ENCODE results near the gene LRRC3.

LRRC3 gene

DNA sequence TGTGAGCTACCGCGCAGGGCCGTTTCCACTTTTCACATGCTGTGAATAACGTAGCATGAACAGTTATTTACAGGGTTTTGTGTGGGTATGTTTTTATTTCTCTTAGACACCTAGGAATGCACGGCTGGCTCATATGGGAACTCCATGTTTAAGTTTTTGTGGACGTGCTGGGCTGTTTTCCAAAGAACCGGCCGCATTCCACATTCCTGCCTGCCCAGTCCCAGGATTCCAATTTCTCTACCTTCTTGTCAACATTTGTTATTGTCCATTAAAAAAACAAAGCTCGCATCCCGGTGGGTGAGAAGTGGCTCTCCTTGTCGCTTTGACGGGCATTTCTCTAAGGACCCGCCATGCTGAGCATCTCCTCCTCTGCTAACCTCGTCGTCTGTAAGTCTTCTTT lies 47.1 kb upstream of the LRRC3 start:
- Histone ChIP-seq H3K79me2 (no peaks in the 10 kb centered on the region), H3K36me3 (ENCODE audit: control insufficient read depth, insufficient read depth, low read length) (no peaks in the 10 kb centered on the region), H3K9ac (no peak overlapping the region), H3K4me3 (ENCODE audit: low read depth, low read length) (no peak overlapping the region), H2AFZ (no peak overlapping the region), H3K4me1 (no peaks in the 10 kb centered on the region), H3K27ac (no peak overlapping the region), H3K27me3 (ENCODE audit: control insufficient read depth, insufficient read depth, low read length) (no peaks in the 10 kb centered on the region), H3K4me2 (ENCODE audit: low read length) (no peak overlapping the region), H3K9me3 (ENCODE audit: control insufficient read depth, low read length) (no peaks in the 10 kb centered on the region)
- TF ChIP-seq, protein P1, sequence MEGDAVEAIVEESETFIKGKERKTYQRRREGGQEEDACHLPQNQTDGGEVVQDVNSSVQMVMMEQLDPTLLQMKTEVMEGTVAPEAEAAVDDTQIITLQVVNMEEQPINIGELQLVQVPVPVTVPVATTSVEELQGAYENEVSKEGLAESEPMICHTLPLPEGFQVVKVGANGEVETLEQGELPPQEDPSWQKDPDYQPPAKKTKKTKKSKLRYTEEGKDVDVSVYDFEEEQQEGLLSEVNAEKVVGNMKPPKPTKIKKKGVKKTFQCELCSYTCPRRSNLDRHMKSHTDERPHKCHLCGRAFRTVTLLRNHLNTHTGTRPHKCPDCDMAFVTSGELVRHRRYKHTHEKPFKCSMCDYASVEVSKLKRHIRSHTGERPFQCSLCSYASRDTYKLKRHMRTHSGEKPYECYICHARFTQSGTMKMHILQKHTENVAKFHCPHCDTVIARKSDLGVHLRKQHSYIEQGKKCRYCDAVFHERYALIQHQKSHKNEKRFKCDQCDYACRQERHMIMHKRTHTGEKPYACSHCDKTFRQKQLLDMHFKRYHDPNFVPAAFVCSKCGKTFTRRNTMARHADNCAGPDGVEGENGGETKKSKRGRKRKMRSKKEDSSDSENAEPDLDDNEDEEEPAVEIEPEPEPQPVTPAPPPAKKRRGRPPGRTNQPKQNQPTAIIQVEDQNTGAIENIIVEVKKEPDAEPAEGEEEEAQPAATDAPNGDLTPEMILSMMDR (IDR thresholded peaks at IDR 0.05), result no peak

DNA sequence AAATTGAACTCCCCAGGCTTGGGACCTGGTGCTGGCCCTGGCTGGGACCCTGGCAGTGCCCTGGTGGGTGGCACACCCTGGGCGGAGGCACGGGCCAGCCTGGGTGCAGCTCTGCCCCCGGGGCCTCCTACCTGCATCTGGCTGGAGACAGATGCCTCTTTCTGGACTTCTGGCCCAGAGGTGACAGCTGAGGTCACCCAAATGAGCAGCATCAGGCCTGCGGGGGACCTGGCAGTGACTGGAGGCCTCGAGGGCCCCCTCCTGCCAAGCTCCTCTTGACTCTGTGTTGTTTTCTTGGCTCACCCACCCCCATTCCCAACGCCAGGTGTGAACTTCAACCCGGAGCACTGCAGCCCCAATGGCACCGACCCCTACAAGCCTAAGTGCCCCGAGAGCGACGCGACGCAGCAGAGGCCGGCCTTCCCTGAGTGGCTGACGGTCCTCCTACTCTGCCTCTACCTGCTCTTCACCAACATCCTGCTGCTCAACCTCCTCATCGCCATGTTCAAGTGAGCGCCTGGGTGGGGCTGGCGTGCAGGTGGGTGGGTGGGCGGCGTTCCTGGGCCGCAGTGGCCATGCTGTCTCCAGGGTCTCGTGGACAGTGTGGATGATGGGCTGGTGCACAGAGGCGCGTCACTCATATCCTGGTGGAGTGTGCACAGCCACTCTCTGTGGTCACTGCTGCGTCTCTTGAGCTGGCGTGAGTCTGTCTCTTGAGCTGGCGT lies 41.6 kb upstream of the LRRC3 start:
- Histone ChIP-seq H2AFZ (no peak overlapping the region), H3K36me3 (ENCODE audit: control insufficient read depth, insufficient read depth, low read length) (no peaks in the 10 kb centered on the region), H3K9me3 (ENCODE audit: control insufficient read depth, low read length) (no peaks in the 10 kb centered on the region), H3K9ac (no peak overlapping the region), H3K4me2 (ENCODE audit: low read length) (no peak overlapping the region), H3K27ac (no peak overlapping the region), H3K4me3 (ENCODE audit: low read depth, low read length) (no peak overlapping the region), H3K4me1 (no peaks in the 10 kb centered on the region), H3K79me2 (no peaks in the 10 kb centered on the region), H3K27me3 (ENCODE audit: control insufficient read depth, insufficient read depth, low read length) (no peaks in the 10 kb centered on the region)
- TF ChIP-seq, protein P1 (IDR thresholded peaks at IDR 0.05), result no peak

DNA sequence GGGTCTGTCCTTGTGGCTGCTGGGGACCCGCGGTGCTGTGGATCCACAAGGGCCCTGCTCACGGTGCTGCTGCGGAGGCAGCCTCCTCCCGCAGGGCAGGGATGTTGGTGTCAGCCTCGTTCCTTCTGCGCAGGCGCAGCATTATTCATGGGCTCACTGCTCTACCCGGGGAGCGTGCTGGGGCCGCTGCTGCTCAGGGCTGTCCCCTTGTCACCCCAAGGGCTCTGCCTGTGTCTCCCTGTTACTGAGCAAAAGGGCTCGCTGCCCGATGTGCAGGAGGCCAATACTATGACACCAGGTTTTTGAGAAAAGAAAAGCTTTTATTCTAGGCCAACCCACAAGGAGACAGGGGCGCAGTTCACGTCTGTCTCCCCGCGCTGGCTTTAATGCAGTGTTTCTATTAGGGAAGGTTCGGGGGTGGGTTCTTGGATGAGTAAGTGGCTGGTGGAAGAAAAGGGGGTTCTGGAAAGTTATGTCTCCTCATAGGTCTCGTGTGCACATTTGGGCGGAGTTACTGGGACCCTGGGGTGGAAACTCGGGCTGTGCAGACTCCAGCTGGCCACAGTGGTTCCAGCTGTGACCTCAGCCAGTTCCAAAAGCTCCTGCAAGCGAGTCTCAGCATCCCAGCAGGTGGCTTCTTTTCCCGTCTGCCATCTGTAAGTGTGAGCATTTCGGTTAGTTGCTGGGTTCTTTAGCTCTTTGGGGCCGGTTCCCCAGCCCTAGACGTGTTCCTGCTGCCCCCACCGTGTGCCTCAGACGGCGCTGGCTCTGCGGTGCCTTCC lies 40.8 kb upstream of the LRRC3 start:
- no peak overlapping the region for H3K4me3 ChIP-seq (ENCODE audit: low read depth, low read length)
- no peak overlapping the region for H3K4me2 ChIP-seq (ENCODE audit: low read length)
- H2AFZ ChIP-seq, result no peak overlapping the region
- TF ChIP-seq, protein P1 (IDR thresholded peaks at IDR 0.05), result no peak
- no peaks in the 10 kb centered on the region for H3K79me2 ChIP-seq
- H3K4me1 ChIP-seq, result no peaks in the 10 kb centered on the region
- no peaks in the 10 kb centered on the region for H3K9me3 ChIP-seq (ENCODE audit: control insufficient read depth, low read length)
- no peaks in the 10 kb centered on the region for H3K27me3 ChIP-seq (ENCODE audit: control insufficient read depth, insufficient read depth, low read length)
- no peaks in the 10 kb centered on the region for H3K36me3 ChIP-seq (ENCODE audit: control insufficient read depth, insufficient read depth, low read length)
- no peak overlapping the region for H3K27ac ChIP-seq
- H3K9ac ChIP-seq, result no peak overlapping the region

DNA sequence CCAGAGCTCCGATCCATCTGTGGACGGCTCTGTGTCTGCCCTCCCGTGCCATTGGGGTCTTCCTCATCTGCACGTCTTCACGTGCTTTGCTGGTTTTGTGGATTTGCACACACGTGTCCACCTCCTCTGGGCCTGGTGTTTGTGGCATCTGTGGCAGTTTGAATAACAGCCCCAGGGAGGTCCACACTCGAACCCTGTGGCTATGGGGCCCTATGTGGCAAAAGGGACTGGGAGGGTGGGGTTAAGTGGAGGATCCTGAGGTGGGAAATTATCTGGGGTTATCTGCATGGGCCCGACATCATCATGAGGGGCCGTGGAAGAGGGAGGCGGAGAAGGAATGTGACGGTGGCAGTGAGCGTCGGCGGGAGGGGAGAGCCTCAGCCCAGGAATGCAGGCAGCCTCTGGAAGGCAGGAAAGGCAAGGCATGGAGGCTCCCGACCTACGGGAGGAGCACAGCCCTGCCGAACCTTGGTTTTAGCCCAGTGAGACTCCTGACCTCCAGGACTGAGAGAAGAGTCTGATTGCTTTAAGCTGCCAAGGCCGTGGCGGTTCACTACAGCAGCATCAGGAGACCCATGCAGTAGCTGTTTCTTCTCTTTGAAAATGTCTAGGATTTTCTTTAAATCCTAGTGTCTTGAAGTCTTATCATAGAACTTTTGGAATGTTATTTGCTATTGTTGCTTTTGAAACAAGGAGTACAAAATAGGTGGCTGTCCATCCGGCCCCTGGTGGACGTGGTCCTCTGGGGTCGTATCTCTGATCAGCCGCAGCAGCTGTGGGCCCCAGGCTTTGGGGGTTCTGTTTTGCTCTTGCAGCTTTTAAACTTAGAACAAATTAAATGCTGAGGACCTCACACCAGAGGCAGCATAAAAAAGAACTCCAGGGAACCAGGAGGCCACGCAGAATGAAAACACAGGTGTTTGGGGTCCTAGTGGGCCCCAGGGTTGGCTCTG lies 40.0 kb upstream of the LRRC3 start:
- Histone ChIP-seq H3K79me2 (no peaks in the 10 kb centered on the region), H3K9ac (no peak overlapping the region), H3K4me1 (no peaks in the 10 kb centered on the region), H3K9me3 (ENCODE audit: control insufficient read depth, low read length) (no peaks in the 10 kb centered on the region), H3K4me3 (ENCODE audit: low read depth, low read length) (no peak overlapping the region), H3K36me3 (ENCODE audit: control insufficient read depth, insufficient read depth, low read length) (no peaks in the 10 kb centered on the region), H3K27me3 (ENCODE audit: control insufficient read depth, insufficient read depth, low read length) (no peaks in the 10 kb centered on the region), H3K27ac (no peak overlapping the region), H3K4me2 (ENCODE audit: low read length) (no peak overlapping the region), H2AFZ (no peak overlapping the region)
- TF ChIP-seq, protein P1 (IDR thresholded peaks at IDR 0.05), result no peak

Data from parathyroid adenoma (tissue), 2 donors.